ENCODE results near the gene MBNL1.

Gene MBNL1

DNA sequence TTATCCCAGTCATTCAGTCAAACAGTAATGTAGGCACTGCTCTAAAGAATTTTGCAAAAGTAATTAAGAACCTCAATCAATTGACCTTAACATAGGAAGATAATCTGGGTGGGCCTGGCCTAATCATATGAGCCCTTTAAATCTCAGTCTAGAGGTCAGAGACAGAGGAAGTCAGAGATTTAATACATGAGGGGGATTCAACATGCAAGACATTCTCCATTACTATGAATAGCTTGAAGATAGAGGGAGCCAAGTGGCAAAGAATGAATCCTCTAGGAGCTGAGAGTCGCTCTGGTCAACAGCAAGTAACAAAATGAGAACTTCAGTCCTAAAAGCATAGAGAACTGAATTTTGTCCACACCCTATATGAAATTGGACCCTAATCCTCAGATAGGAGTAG is 39.0 kb upstream of the MBNL1 start:
- no peak for DNase-seq (ENCODE audit: low read depth)
- TF ChIP-seq, protein P1, sequence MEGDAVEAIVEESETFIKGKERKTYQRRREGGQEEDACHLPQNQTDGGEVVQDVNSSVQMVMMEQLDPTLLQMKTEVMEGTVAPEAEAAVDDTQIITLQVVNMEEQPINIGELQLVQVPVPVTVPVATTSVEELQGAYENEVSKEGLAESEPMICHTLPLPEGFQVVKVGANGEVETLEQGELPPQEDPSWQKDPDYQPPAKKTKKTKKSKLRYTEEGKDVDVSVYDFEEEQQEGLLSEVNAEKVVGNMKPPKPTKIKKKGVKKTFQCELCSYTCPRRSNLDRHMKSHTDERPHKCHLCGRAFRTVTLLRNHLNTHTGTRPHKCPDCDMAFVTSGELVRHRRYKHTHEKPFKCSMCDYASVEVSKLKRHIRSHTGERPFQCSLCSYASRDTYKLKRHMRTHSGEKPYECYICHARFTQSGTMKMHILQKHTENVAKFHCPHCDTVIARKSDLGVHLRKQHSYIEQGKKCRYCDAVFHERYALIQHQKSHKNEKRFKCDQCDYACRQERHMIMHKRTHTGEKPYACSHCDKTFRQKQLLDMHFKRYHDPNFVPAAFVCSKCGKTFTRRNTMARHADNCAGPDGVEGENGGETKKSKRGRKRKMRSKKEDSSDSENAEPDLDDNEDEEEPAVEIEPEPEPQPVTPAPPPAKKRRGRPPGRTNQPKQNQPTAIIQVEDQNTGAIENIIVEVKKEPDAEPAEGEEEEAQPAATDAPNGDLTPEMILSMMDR (IDR thresholded peaks at IDR 0.05; ENCODE audit: low read depth, low read length, missing control alignments) = no peak
- no peak overlapping the region for H3K4me3 ChIP-seq (ENCODE audit: low read depth, low read length)

DNA sequence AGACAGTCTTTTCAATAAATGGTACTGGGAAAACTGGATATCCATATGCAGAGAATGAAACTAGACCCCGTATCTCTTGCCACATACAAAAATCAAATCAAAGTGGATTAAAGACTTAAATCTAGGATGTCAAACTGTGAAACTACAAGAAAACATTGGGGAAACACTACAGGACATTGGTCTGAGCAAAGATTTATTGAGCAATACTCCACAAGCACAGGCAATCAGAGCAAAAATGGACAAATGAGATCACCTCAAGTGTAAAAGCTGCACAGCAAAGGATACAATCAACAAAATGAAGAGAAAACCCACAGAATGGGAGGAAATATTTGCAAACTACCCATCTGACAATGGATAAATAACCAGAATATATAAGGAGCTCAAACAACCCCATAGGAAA is 38.4 kb upstream of the MBNL1 start:
- DNase-seq (ENCODE audit: low read depth) = no peak
- TF ChIP-seq, protein P1 (IDR thresholded peaks at IDR 0.05; ENCODE audit: low read depth, low read length, missing control alignments) = no peak

DNA sequence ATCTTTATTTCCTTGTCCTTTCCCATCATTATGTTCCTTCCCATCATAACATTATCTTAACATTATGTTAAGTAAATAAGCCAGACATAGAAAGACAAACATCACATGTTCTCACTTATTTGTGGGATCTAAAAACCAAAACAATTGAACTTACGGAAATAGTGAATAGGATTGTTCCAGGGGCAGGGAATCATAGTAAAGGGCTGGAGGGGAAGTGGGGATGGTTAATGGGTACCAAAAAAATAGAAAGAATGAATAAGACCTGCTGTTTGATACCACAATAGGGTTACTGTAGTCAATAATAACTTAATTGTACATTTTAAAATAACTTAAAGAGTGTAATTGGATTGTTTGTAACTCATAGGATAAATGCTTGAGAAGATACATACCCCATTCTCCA is 36.7 kb upstream of the MBNL1 start:
- TF ChIP-seq, protein P1 (IDR thresholded peaks at IDR 0.05; ENCODE audit: low read depth, low read length, missing control alignments) = no peak
- H3K4me3 ChIP-seq (ENCODE audit: low read depth, low read length) = no peak overlapping the region
- no peak for DNase-seq (ENCODE audit: low read depth)

More for the DNA sequence above, 38.4 kb upstream of the MBNL1 start:
- no peak overlapping the region for H3K4me3 ChIP-seq (ENCODE audit: low read depth, low read length)

DNA sequence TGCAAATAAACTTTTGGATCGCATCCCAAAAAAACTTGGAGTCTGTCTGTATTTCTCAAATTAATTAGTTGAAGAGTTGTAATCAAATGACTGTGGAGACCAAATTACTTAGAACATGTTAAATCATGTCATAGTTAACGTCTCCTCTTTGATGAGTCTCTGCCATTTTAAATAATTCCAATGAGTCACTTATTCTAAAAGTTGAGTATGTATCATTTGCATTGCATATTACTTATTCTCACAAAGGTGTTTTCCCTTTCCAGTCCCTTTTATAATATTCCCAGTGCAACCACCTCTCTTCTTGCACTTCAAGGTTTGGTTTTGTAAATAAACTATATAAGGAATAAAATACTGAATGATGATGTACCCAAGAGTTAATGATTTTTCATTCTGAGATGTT is 36.0 kb upstream of the MBNL1 start:
- H3K4me3 ChIP-seq (ENCODE audit: low read depth, low read length) = no peak overlapping the region
- no peak for DNase-seq (ENCODE audit: low read depth)

DNA sequence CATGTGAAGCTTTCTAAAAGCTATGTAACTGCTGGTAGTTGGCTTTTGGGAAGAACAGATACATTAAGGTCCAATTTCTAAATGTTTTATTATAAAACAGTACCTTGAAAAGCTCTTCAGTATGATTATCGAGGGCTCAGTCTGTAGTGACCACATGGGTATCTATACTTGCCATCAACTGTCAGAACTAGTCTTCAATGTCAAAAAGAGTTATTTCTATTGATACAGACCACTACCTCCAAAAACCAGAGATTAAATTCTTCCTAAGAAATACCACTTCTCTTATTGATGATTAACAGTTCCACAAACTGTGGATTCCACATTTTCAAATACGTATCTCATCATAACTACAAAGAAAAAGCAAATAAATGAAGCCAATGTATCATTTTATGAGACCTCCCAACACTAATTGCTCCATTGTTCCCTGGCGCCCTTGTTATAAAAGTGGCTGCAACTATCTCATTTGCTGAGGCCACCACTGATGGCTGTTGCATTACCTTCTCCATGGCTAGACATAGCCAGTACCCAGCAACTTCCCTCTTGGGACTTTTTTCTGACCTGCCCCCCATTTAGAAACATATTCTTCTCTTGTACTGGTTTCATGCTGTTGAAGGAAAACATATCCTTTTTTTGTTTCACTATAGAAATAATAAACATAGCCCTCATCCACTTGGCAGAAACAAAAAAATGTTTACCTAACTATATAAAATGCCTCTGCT is 33.9 kb upstream of the MBNL1 start:
- TF ChIP-seq, protein P1 (IDR thresholded peaks at IDR 0.05; ENCODE audit: low read depth, low read length, missing control alignments) = no peak
- no peak for DNase-seq (ENCODE audit: low read depth)
- no peak overlapping the region for H3K4me3 ChIP-seq (ENCODE audit: low read depth, low read length)

More for the DNA sequence above, 36.0 kb upstream of the MBNL1 start:
- TF ChIP-seq, protein P1 (IDR thresholded peaks at IDR 0.05; ENCODE audit: low read depth, low read length, missing control alignments) = no peak

DNA sequence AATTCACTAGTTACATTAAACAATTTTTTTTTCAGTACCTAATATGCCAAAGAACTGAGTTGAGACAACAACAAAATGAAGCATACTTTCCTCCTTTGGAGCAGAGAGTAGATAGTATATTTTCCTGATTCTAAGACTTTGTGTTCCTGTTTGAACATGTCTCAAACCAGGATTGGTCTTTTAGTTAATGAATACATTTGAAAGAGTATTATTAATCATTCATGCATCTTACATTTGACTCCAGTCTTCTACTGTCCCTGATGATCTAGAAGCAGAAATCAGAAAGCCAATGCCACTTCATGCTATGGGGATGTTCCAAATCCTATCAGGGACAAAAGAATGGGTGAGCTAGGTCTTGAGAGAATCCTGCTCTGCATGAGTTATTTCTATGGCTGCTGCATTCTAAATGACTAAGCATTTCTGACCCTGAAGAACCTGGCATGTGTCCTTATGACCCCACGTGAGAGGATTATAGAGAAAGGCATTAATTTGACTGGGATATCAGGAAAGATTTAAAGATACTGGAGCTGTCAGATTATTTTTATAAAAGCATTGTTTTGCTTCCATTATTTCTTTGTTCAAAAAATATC is 32.9 kb upstream of the MBNL1 start:
- no peak overlapping the region for H3K4me3 ChIP-seq (ENCODE audit: low read depth, low read length)

More for the DNA sequence above, 32.9 kb upstream of the MBNL1 start:
- no peak for DNase-seq (ENCODE audit: low read depth)
- TF ChIP-seq, protein P1 (IDR thresholded peaks at IDR 0.05; ENCODE audit: low read depth, low read length, missing control alignments) = no peak

All from GM12864 (cell line).